Caki2 (cell line): ENCODE results near the gene SAMMSON. TPM values are rescaled to one million over a fixed set of nuclear protein-coding genes. Genes with fewer than 3 reads are reported as not detected.
A peak's percentile ranks its signal among the peaks of the same experiment; 100 is the strongest.

Experiments
- DNase-seq: peaks from one replicate; pipeline ENCODE4 v3.0.0-alpha.2; 2015; ENCODE audit warnings: low read depth
- in situ Hi-C: cut with HindIII; loops from 2 replicates; pipeline ENCODE4 v1.10.0; 2016; ENCODE audit warnings: low sequenced_read_pairs, low pct_unique_long_range_greater_than_20kb, mixed read lengths
- total RNA-seq: library from RNA; depleted of rRNA; stranded (reverse); fragments of >200 nt; shearing (Covaris generic); gene quantifications from 2 replicates; pipeline ENCODE4 v1.2.3, GENCODE V29; 2014; ENCODE audit warnings: low replicate concordance; rRNA removed

SAMMSON gene
- total RNA-seq: 0.10 and 0.78 TPM in 2 replicates

DNA sequence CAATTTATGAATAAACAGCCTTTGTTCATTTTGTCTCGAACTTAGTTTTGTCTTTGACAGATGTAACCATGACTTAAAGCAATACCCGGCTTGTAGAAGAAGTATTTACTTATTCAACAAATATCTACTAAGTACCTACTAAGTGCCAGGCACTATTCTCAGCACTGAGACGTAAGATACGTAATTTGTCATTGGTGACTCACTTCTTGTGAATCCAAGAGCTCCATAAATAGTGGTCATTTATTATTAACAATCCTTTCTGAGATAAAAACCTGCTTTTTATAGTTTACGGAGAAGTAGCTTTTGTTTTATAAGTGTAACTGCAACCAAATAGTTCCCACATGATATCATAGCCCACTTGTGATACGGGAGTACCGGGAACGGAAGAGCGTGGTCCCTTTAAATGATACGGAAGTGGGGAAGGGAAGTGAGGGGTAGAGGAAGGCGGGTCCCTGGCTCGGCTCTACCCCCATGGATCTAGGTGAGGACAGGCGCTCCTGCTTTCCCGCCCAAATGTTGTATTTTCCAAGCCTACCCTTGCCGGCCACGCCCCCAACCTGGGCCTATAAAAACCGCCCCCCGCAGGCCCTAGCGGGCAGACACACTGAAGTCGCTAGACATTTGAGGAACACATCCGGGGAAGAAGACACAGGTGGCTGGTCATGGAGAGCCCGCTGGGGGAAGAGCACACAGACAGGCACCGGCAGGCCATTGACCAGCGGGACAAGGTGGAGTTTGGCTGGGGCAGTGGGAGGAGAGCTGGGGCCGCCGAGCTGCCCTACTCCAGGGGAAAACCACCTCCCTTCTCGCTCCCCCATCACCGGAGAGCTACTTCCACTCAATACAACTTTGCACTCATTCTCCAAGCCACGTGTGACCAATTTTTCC lies at the start of gene SAMMSON:
Gene SAMMSON (plus strand): TSS at position 594 of the 888 bp plus-strand sequence.
- DNase-seq: peak; percentile 94
- in situ Hi-C loops: no loop called here

DNA sequence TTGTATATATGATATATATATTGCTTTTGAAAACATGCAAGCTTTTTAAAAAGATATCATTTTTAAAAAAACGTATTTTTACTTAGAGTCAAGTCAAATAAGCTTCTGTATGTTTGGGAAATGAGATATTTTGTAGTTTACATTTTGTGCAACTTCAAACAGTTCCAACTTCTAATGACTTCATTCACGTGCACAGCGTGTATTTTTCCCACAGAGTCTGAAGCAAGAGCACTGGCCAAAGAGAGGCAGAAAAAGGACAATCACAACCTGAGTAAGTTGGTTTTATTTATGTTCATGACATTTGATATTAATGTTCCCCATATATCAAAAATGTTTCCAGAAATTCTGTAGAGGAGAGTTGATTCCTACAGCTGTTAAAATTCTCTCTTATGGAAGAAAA lies 47.9 kb upstream of the SAMMSON start:
- no peak for DNase-seq
- in situ Hi-C loops: no loop called here

DNA sequence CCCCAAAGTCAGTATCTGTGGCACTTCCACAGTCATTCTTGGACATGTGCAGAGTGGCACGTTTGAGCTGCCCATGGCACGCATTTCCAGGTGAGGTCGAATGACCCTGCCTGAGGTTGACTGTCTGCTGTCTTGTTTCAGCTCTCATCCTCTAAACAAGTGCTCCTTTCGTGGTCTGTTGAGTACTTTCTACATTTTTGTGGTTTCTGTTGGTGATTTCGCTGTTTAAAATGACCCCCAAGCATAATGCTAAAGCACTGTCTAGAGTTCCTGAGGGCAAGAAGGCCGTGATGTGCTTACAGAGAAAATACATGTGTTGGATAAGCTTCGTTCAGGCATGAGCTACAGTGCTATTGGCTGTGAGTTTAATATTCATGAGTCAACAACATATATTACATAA lies 40.0 kb upstream of the SAMMSON start:
- in situ Hi-C loops: no loop called here

DNA sequence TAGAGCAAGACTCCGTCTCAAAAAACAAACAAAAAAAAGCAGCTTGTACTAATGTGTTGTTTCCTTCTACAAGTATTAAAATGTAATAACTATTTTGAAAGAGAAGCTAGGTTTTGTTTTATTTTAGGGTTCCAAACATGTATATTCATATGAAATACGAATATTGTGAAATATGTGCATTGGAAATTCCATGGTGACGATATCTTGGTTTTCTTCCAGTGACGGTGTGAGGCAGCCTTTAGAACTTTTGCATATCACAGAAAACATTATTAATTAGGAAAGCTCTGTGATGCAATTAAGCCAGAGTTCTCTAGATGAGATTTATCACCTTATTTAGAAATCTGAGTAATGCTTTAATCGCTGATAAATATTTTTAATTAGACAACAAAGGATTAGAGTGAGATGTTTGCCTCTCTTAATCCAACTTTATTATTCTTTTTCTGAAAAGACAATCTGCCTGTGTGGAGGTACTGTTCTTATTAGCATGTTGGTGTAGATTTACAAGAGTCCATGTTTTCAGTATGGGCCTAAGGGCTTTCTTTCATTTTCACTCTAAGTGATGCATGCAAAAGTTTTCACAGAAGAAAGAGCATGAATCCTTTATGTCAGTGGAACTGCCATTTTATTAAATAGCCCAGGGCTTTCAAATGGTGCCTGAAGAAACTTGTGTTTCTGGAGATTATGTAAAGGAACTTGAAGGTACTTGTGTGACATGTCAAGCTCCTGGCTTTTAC lies 37.7 kb upstream of the SAMMSON start:
- DNase-seq: no peak
- in situ Hi-C loops: no loop called here

More for the DNA sequence above, 40.0 kb upstream of the SAMMSON start:
- DNase-seq: no peak

DNA sequence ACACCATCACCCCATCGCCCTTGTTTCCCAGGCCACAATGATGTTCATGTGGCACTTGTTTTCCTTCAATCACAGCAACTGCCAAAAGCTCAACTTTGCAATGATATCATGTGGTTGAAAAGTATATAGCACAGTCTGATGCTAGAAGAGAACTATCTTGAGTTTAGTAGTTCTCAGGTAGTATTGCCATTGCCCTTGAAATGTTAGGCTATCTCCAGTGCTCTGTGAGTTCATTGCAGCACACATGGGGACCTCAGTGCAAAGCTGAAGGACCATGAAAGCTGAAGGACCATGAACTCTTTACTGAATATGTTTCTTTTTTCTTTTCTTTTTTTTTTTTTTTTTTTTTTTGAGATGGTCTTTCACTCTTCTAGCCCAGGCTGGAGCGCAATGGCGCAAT lies 35.9 kb upstream of the SAMMSON start:
- no peak for DNase-seq
- in situ Hi-C loops: no loop called here

DNA sequence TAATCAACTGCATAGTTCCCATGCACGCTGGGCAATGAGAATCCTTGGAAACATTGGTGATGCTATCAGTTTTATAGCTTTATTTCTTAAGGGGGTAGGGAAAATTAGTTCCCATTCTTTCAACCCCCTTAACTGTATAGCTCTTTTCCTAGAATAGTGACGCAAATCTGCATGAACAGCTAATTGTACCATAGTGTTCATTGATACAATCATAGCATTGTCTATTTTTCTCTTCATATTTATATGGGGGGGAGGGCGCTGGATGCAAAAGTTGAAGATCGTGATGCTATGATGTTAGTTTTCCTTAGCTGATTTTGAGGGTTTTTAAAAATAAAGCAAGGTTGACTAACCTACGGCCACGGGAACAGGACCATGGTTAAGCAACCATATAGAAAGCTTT lies 32.4 kb upstream of the SAMMSON start:
- DNase-seq: no peak
- in situ Hi-C loops: no loop called here

DNA sequence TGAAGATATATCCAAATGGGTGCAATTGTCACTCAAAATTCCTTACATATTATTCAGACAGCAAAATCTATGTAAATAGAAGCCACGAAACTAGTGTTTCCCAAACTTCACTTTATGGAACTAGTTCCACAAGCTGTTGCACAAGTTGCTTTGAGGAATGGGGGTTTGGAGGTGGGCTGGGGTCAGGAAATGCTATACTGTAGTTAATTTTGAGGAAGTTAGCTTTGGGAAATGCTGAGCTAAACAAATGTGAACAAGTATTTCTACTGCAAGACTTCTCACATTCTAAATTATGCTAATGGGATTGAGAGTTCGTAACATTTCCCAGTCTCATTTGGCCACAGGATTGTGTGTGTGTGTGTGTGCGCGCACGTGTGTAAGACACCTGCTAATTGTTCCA lies 28.7 kb upstream of the SAMMSON start:
- no peak for DNase-seq
- in situ Hi-C loops: no loop called here

DNA sequence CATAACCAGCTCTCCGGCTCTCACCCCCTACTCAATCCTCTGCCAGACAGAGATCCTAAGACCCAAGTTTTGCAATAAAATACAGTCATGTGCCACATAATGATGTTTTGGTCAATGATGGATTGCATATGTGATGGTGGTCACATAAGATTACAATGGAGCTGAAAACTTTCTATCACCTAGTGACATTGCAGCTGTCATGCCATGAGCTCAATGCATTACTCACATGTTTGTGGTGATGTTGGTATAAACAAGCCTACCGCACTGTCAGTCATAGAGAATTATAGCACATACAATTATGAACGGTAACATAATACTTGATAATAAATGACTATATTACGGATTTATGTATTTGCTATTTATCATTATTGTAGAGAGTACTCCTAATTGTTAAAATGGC lies 26.9 kb upstream of the SAMMSON start:
- in situ Hi-C loops: no loop called here
- no peak for DNase-seq

DNA sequence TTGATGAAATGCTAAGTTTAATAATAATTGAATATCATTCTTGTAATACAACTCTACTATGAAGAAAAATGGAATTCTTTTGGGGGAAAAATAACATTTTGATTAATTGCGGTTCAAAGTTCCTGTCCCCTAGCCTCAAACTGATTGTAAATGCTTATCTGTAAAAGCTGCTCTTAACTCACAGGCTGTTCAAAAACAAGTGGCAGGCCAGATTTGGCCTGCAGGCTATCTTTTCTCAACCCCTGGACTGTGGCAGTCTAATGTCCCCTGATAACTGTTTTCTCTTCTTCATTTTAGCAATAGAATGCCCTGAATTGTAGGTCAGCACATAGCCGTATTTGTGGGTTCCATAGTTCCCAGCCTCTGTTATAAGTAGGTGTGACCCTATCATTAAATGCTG lies 23.5 kb upstream of the SAMMSON start:
- in situ Hi-C loops: no loop called here
- no peak for DNase-seq

DNA sequence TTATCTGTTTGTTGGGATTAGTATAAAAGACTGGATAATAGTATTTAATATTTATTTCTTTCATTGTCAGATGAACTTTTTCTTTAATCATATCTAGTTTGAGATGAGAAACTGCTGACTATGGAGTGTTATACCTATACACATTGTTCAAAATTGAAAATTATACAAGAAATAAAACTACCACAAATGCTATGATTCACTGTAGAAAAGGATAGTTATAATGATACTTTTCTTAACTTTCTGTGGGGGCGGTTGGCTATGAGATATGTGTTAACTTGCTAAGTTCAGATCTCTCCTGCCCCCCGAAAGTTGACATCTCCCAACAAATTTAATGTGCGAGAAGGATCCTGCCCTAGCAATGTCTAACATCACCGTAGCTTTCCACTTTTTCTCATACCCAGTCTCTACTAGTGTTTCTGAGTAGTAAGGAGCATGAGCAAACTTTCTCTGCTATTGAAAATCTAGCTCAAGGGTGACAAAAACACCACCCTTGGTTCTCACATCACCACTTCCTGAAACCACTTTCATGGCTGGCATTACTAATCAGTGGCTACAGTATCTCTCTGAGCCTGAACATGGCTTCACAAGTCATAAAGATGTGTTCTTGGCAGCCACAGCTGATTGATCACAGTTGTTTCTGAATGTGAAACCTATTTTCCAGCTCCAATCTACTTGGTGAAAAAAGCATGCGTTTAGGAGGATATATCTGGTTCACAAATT lies 15.8 kb upstream of the SAMMSON start:
- in situ Hi-C loops: no loop called here
- DNase-seq: no peak

DNA sequence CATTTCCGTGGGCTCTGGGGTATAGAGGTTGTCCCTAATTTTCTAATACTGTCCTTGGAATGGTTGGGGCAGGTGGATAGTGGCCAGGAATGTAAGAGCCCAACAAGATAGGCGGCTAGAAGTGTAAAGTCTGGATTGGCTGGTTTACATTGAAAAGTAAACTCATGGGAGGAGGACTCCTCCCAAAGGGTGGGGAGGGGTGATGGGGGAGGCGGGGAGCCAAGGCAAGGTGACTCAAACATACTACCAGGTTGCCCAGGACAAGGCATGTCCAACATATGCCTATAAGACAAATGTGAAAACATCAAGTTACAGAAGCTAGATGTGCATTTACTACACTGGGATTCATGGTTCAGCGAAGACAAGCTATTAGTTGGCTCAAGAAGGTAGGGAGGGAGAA lies 14.3 kb upstream of the SAMMSON start:
- in situ Hi-C loops: no loop called here
- DNase-seq: no peak

DNA sequence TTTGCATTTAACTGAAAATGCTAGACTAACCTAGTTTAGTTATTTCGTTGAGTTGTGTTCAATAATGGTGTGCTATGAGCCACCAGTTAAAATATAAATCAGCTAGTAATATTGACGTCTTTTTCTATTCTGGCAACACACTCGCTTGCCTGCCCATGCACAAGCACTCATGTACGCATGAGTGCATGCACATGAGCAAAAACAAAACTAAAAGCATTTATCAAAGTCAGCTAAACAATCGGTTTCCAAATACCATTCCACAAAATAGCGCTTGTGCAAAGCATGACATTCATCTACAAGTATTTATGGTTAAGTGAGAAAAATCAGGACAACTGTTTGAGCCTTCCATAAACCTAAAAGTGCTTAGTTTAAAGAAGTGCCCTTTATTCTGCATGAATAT lies 13.1 kb upstream of the SAMMSON start:
- DNase-seq: no peak
- in situ Hi-C loops: no loop called here

DNA sequence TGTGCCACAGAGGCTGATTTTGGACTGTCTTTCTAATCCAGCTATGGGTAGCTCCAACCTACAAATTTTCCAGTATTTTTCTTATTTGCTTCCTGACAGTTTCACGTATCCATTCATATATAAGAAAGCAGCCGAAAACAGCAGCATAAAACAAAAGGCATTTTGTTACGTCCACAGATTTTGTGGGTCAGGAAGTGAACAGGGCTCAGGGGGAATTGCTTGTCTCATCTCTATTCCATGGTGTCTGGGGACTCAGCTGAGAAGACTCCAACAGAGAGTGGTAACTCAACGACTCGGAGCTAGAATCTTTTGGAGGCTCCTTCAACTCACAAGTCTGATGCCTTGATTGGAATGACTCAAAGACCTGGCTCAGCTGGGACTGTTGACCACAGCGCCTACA lies 11.7 kb upstream of the SAMMSON start:
- in situ Hi-C loops: no loop called here
- no peak for DNase-seq

DNA sequence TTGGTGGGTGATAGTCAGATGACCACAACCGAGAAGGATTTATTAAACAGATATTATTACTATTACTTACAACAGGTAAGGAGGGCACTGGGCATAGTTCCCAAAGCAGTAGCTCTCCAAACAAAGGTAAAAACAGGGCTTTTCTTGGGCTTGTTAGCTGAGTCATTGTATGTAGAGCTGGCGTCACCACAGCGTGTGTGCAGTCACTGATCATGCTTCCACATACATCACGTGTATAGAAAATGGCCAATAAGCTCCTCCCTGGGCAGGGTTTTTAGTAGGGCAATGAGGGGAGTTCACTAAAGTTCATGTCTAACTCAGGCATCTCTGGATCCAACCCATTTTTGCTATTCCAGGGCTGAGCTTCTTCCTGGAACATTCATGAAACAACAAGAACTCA lies 5.8 kb upstream of the SAMMSON start:
- in situ Hi-C loops: no loop called here
- no peak for DNase-seq

DNA sequence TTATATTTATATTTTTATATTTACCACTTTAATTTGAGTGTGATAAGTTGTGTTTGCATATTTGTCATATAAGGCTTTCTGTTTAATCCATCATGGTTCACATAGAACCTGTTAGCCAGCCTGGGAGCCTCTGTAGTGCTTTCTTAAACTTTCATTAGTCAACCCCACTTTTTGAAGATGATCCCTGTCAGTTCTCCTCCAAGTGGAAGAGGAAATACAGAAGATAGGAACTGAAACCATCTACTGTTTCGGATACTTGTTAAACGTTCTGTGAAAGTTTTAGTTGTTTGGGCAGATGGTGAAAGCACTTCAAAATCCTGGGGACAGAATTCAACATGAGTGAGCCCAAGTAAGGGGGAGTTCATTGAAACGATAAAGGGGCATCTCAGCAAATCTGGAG lies 4.6 kb upstream of the SAMMSON start:
- no peak for DNase-seq
- in situ Hi-C loops: no loop called here

DNA sequence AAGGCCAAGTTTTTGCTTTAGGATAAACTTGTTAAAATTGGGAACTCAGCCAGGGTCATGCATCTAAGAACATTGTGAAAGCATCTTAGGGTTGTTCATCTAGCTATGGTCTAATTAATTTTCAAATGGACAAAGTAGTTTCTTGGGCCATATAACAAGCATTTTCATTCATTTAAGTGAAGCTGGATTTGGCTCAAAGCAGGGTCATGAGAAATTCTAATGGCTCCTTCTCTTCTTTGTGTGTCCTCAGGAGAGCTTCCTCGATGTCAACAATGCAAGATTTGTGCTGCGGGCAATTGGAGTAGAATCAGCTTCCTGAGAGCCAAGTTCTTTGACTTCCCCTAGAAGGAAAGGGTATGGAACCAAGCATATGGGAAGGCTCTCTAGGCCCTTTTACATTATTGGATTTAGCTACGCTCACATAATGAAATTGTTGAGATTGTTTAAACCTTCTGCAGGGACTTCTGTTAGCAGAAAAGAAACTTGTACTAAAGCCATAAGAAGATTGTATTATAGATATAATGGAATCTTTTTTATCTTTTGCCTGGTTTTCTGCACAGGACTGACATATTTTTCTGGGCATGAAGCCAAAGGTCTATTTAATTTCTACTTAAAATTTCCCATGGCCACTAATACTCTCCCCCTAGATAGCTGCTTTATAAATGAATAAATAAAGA lies 1.8 kb upstream of the SAMMSON start:
- in situ Hi-C loops: no loop called here
- DNase-seq: no peak

DNA sequence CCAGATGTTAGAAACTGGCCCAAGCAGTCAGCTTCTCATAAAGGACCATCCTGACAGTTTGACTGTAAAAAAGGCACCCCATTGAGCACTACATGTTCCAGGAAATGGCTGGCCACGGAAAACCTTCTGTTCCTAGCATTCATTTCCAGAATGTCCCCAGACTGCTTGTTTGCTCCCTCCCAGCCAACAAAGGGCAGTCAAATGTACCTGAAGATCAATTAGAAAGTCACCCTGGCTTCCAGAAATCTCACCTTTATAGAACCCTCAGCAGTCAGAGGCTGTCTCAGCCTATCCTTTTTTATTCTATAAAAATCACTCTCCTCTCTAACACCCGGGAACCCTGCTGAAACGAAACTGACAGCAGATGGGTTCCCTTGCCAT lies 784 bp upstream of the SAMMSON start:
- no peak for DNase-seq
- in situ Hi-C loops: no loop called here

DNA sequence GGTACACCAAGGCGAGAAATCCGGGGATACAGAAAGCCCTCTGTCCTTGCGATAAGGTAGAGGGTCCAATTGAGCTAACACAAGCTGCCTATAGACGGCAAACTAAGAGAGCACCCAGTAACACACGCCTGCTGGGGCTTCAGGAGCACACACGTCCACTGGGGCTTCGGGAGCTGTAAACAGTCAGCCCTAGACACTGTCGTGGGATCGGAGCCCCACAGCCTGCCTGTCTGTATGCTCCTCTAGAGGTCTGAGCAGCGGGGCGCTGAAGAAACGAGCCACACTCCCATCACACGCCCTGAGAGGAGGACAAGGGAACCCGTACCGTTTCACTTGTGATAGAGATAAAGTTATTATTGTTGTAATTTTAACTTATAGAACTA lies 486 bp downstream of the SAMMSON start:
- DNase-seq: no peak
- in situ Hi-C loops: no loop called here
